DMS114 treated with DMSO at 0.1 percent for 48 hours (cell line): ENCODE measurements around the gene CDH4.
"Not testable (repeated sequence)": the region's sequence is repeated elsewhere in the genome, so short reads cannot be mapped to it uniquely, and the experiment has no call there.

Source experiments
- DNase-seq: peaks from one replicate; lab custom pipeline; 2025; ENCODE audit not compliant: unreplicated experiment; lab: John Stamatoyannopoulos, UW

The CDH4 gene

GRCh38 chr20:61436667-61437279 lies 184.7 kb downstream of the CDH4 start:
- no peak for DNase-seq

DNA sequence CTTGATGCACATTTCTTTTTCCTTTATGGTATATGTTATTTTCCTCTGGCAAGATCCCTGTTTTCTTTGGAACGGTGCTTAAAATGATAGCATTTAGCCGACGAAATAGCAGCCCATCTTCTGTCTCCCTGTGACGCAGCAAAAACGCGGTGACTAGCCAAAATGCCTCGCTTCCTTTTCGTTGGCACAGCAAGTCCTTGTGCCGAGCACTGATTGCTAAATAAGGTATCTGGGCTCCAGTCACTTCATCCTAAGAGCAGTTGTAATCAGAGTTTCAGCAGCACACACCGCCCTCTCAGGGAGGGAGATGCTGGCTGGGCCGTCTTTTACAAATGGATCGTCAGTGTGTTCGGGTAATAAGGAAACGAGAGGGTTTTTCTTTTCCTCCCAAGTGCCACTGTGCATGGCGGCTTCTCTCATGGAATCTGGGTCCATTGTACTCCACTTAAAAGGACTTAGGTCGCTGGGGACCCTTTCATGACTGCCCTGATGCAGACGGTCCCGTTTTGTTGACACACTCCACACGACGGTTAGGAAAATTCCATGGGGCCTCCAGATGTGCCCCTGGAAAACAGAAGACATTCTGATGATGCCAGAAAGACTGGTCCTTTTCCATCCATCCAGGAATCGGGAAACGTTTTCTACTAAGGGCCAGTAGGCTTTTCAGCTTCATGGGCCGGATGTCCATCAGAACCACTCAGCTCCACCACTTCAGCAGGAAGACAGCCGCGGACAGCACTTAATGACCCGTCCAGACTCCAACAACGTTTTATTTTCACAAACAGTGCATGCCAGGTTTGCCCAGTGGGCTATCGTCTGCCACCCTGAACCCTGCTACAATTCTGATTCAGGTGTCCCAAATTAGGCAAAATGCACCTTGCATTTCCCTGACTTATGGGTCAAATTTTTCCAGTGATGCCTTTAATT lies 185.5 kb downstream of the CDH4 start:
- no peak for DNase-seq

DNA sequence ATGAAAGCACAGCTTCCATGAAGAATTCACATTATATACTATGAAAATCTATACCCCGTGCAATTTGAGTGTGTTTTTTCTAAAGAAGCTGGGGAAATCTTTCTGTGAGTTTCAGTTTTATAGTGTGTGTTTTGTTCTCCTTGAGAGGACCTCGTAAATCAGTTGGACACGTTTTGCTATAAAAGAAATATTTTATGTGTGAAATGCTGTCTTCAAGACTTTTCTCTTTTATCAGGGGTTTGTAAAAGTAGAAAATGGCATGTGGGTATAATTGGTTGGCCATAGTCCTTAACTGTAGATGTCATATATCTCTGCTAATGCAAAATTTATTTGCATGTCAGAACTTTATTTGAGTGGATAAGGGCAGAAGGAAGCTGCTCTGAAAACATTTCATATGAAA lies 186.2 kb downstream of the CDH4 start:
- no peak for DNase-seq

GRCh38 chr20:61439251-61439650 lies 187.2 kb downstream of the CDH4 start:
- no peak for DNase-seq

DNA sequence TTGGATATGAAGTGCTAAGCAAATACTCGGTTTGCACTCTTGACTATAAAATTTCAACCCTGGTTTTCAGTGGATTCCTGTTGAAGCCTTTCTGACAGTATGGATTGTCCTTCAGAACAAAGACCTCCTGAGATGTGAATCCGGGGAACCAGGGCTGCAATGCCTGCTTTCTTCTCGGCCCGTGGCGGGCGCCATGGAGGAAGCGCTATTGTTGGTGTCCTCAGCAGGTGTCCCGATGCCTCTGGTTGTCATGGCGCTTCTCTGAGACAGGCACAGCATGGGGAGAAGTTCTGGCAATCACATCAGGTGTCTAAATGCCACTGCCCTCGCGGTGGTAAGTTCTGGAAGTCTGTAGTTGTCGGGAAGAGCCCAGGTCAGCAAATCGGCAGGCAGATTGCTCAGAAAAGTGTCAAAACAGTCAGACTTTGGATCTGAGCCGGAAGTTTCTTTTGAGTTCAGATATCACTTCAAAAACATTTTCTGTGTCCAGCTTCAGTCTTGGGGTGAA lies 188.5 kb downstream of the CDH4 start:
- no peak for DNase-seq

DNA sequence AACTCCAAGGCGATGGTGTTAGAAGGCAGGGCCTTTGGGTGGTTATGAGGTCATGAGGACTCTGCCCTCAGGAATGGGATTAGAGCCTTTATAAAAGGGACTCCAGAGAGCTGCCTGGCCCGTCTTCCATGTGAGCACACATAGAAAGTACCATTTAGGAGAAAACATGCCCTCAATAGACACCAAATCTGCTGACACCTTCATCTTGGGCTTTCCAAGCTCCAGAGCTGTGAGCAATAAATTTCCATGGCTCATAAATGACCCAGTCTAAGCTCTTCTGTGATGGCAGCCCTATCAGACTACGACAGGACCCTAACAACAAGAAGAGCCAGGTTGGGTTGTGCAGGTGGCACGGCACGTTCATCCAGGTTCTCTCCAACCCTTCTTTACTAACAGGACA lies 189.5 kb downstream of the CDH4 start:
- DNase-seq = no peak

- no peak for DNase-seq
Measured at GRCh38 chr20:61442075-61442670, 190.1 kb downstream of the CDH4 start.

DNA sequence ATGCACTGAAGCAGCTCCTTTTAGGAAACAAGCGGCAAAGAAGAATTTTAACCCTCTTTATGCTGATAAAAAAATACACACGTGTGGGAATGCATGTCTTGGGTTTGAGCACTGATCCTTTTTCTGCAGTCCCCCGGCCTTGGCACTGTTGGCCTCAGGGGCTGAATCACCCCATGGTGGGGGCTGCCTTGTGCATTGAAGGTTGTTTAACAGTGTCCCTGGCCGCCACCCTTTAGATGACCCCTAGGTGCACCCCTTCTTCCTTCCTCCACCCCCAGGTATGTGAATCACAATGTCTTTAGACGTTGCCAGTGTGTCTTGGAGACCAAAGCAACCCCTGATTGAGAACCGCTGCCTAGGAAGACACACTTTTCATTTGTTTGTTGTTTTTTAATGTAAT lies 190.7 kb downstream of the CDH4 start:
- no peak for DNase-seq

DNA sequence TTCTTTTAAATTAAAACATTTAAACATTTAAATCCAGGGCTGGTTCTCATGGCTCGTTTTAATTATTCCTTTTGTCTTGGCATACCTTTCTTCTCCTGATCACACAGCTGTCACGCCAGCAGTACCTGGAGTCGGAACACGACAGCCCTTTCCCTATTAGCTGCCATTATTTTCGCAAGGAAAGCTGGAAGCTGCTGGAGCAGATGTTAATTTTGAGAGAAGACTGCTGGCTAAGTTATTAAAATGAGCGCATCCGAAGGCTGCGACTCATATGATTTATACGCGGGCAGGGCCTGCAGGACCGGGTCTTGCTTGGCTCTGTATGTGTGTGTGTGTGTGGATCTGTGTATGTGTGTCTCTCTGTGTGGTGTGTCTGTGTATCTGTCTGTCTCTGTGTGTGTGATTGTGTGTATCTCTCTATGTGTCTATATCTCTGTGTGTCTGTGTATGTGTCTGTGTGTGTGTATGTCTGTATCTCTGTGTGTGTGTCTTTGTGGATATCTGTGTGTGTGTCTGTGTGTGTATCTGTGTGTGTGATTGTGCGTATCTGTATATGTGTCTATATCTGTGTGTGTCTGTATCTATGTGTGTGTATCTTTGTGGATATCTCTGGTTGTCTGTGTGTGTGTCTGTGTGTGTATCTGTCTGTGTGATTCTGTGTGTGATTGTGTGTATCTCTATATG lies 191.5 kb downstream of the CDH4 start:
- no peak for DNase-seq

DNA sequence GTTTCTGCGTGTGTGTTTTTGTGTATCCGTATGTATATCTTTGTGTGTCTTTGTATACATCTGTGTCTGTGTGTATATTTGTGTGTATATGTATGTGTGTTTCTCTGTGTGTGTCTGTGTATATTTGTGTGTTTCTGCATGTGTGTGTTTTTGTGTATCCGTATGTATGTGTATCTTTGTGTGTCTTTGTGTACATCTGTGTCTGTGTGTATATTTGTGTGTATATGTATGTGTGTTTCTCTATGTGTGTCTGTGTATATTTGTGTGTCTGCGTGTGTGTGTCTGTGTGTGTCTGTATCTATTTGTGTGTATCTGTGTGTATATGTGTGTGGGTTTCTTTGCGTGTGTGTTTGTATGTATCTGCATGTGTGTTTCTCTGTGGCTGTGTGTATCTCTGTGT lies 192.6 kb downstream of the CDH4 start:
- DNase-seq = no peak

- DNase-seq = no peak
Measured at GRCh38 chr20:61445138-61445537, 193.1 kb downstream of the CDH4 start.

GRCh38 chr20:61445741-61446140 lies 193.7 kb downstream of the CDH4 start:
- DNase-seq = no peak

GRCh38 chr20:61447952-61448351 lies 195.9 kb downstream of the CDH4 start:
- no peak for DNase-seq

- no peak for DNase-seq
Measured at GRCh38 chr20:61448386-61448785, 196.3 kb downstream of the CDH4 start.

- no peak for DNase-seq
Measured at GRCh38 chr20:61449057-61449609, 197.1 kb downstream of the CDH4 start.

GRCh38 chr20:61449916-61450315 lies 197.9 kb downstream of the CDH4 start:
- no peak for DNase-seq

GRCh38 chr20:61450549-61450948 lies 198.5 kb downstream of the CDH4 start:
- no peak for DNase-seq

GRCh38 chr20:61451009-61451408 lies 198.9 kb downstream of the CDH4 start:
- no peak for DNase-seq

DNA sequence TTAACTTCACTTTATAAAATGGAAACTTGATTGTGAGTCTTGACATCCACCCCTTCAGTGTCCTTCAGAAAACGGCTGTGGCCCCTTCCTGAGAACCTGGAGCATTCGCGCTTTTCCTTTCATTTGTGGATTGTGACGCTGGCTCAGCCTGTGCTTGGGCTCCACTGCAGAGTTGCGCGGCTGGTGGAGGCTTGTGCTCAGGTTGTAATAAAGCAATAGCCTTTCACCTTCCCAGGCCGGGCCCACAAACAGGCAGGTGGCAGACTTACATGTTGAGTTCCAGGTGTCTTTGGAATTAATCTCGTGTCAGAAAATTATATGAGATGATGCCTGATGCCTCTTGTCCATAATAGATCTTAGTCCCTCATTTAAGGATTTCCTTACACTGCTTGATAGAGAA lies 199.9 kb downstream of the CDH4 start:
- DNase-seq = no peak

GRCh38 chr20:61453219-61453618 lies 201.2 kb downstream of the CDH4 start:
- no peak for DNase-seq

DNA sequence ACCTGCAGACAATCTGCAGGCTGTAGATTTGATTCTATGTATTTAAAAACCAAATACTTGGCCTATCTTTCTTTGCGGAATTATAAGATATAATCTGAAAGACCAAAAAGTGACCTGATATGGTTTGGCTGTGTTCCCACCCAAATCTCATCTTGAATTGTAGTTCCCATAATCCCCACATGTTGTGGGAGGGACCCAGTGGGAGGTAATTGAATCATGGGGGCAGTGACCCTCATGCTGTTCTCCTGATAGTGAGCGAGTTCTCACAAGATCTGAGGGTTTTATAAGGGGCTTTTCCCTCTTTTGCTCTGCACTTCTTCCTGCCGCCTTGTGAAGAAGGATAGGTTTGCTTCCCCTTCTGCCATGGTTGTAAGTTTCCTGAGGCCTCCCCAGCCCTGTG lies 201.6 kb downstream of the CDH4 start:
- DNase-seq = not testable (repeated sequence)
